GM23248 (cell line): Measurements from ENCODE around the gene RPL7L1.

Source experiments
- EZH2 ChIP-seq: fragments of 200-600 bp; sonication (generic); IDR thresholded peaks from 2 replicates; pipeline ENCODE4 v1.6.1; 2018; ENCODE audit warnings: antibody characterized with exemption, mild to moderate bottlenecking; ENCODE audit not compliant: insufficient read depth, poor library complexity, severe bottlenecking
- EZH2phosphoT487 ChIP-seq: fragments of 200-600 bp; sonication (generic); IDR thresholded peaks from 2 replicates; pipeline ENCODE4 v1.6.1; 2018; ENCODE audit warnings: antibody characterized with exemption, moderate library complexity, mild to moderate bottlenecking, low read depth; ENCODE audit not compliant: insufficient read depth

DNA sequence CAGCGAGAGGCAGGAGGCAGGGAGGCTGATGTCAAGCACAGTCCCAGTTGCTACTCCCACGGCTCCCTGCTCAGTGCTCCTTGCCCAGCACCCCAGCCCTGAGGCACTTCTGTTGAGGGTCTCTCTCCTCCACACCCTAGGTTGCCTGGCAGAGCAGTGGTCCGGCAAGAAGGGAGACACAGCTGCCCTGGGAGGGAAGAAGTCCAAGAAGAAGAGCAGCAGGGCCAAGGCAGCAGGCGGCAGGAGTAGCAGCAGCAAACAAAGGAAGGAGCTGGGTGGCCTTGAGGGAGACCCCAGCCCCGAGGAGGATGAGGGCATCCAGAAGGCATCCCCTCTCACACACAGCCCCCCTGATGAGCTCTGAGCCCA is 59.0 kb downstream of the RPL7L1 start:
- TF ChIP-seq EZH2: no peak
- no peak for TF ChIP-seq EZH2phosphoT487
